ENCODE results near the gene ANKRD55. TPM values are rescaled to one million over a fixed set of nuclear protein-coding genes. Genes with fewer than 3 reads are reported as not detected.

ANKRD55 gene
- total RNA-seq, 1 experiment from 2014 or later: not detected

DNA sequence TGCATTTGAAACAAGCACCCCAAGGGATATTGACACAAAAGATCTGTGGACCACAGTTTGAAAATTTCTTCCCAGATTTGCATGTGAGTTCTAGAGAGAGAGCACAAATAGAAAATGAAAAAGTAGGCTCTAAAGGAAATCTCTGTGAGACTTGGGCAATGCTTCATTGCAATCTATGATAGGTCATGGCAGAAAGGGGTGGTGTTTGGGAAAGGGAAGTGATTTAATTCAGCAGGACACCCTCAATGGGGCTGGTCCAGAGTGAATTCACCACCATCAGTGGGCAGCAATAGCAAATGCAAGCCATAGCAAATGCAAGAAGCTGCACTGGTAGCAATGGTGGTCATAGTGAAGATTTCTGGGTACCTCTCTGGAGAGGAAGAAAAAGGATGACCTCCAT is 58.1 kb downstream of the ANKRD55 start:
- no peak overlapping the region for H3K4me3 Mint-ChIP-seq
- TF ChIP-seq SOX15 (CRISPR knock-in tag; IDR thresholded peaks at IDR 0.05) (no peak), NR1H2 (CRISPR knock-in tag; IDR thresholded peaks at IDR 0.05) (no peak), ZNF396 (CRISPR knock-in tag; IDR thresholded peaks at IDR 0.05; ENCODE audit: borderline replicate concordance) (no peak), NFE2L1 (CRISPR knock-in tag; IDR thresholded peaks at IDR 0.05) (no peak), ZNF423 (CRISPR knock-in tag; IDR thresholded peaks at IDR 0.05) (no peak), ESRRA (CRISPR knock-in tag; IDR thresholded peaks at IDR 0.05; ENCODE audit: borderline replicate concordance) (no peak), GABPB1 (CRISPR knock-in tag; IDR thresholded peaks at IDR 0.05) (no peak), NFYB (CRISPR knock-in tag; conservative IDR thresholded peaks at IDR 0.05; ENCODE audit: low read depth) (no peak), CBFB (CRISPR knock-in tag; IDR thresholded peaks at IDR 0.05; ENCODE audit: low read depth) (no peak), NFATC4 (CRISPR knock-in tag; IDR thresholded peaks at IDR 0.05) (no peak), JUN (CRISPR knock-in tag; IDR thresholded peaks at IDR 0.05) (no peak)
- TF ChIP-seq, protein P1, sequence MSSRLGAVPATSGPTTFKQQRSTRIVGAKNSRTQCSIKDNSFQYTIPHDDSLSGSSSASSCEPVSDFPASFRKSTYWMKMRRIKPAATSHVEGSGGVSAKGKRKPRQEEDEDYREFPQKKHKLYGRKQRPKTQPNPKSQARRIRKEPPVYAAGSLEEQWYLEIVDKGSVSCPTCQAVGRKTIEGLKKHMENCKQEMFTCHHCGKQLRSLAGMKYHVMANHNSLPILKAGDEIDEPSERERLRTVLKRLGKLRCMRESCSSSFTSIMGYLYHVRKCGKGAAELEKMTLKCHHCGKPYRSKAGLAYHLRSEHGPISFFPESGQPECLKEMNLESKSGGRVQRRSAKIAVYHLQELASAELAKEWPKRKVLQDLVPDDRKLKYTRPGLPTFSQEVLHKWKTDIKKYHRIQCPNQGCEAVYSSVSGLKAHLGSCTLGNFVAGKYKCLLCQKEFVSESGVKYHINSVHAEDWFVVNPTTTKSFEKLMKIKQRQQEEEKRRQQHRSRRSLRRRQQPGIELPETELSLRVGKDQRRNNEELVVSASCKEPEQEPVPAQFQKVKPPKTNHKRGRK (CRISPR knock-in tag; IDR thresholded peaks at IDR 0.05; ENCODE audit: borderline replicate concordance): no peak
- TF ChIP-seq, protein P2, sequence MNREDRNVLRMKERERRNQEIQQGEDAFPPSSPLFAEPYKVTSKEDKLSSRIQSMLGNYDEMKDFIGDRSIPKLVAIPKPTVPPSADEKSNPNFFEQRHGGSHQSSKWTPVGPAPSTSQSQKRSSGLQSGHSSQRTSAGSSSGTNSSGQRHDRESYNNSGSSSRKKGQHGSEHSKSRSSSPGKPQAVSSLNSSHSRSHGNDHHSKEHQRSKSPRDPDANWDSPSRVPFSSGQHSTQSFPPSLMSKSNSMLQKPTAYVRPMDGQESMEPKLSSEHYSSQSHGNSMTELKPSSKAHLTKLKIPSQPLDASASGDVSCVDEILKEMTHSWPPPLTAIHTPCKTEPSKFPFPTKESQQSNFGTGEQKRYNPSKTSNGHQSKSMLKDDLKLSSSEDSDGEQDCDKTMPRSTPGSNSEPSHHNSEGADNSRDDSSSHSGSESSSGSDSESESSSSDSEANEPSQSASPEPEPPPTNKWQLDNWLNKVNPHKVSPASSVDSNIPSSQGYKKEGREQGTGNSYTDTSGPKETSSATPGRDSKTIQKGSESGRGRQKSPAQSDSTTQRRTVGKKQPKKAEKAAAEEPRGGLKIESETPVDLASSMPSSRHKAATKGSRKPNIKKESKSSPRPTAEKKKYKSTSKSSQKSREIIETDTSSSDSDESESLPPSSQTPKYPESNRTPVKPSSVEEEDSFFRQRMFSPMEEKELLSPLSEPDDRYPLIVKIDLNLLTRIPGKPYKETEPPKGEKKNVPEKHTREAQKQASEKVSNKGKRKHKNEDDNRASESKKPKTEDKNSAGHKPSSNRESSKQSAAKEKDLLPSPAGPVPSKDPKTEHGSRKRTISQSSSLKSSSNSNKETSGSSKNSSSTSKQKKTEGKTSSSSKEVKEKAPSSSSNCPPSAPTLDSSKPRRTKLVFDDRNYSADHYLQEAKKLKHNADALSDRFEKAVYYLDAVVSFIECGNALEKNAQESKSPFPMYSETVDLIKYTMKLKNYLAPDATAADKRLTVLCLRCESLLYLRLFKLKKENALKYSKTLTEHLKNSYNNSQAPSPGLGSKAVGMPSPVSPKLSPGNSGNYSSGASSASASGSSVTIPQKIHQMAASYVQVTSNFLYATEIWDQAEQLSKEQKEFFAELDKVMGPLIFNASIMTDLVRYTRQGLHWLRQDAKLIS (CRISPR knock-in tag; IDR thresholded peaks at IDR 0.05; ENCODE audit: borderline replicate concordance): no peak
- TF ChIP-seq, protein P3, sequence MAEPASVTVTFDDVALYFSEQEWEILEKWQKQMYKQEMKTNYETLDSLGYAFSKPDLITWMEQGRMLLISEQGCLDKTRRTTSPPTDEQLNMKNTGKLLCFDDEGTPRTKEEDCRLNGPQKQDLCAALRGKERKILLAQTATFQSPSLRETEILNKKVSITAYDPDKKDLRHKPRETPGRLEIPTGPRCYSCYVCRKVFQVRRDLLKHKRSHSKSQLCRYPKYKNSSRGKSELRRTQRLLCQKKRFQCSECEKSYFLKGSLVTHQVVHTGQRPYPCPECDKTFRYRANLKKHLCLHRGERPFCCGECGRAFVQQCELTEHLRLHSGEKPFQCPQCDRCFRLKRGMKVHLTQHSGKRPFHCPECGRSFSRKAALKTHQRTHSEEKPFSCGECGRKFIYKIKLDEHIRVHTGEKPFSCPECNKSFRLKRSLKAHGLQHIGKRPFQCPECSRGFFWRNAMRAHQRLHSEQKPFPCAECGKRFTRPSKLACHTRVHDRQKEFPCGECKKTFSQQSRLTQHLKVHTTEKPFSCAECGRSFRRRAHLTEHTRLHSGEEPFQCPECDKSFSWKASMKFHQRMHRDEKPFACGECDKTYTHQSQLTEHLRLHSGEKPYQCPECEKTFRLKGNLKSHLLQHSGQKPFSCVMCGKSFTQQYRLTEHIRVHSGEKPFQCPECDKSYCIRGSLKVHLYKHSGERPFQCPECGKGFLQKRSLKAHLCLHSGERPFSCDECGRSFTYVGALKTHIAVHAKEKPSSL (CRISPR knock-in tag; conservative IDR thresholded peaks at IDR 0.05): no peak
- TF ChIP-seq, protein P4, sequence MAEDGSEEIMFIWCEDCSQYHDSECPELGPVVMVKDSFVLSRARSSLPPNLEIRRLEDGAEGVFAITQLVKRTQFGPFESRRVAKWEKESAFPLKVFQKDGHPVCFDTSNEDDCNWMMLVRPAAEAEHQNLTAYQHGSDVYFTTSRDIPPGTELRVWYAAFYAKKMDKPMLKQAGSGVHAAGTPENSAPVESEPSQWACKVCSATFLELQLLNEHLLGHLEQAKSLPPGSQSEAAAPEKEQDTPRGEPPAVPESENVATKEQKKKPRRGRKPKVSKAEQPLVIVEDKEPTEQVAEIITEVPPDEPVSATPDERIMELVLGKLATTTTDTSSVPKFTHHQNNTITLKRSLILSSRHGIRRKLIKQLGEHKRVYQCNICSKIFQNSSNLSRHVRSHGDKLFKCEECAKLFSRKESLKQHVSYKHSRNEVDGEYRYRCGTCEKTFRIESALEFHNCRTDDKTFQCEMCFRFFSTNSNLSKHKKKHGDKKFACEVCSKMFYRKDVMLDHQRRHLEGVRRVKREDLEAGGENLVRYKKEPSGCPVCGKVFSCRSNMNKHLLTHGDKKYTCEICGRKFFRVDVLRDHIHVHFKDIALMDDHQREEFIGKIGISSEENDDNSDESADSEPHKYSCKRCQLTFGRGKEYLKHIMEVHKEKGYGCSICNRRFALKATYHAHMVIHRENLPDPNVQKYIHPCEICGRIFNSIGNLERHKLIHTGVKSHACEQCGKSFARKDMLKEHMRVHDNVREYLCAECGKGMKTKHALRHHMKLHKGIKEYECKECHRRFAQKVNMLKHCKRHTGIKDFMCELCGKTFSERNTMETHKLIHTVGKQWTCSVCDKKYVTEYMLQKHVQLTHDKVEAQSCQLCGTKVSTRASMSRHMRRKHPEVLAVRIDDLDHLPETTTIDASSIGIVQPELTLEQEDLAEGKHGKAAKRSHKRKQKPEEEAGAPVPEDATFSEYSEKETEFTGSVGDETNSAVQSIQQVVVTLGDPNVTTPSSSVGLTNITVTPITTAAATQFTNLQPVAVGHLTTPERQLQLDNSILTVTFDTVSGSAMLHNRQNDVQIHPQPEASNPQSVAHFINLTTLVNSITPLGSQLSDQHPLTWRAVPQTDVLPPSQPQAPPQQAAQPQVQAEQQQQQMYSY (CRISPR knock-in tag; IDR thresholded peaks at IDR 0.05): no peak
- TF ChIP-seq, protein P5, sequence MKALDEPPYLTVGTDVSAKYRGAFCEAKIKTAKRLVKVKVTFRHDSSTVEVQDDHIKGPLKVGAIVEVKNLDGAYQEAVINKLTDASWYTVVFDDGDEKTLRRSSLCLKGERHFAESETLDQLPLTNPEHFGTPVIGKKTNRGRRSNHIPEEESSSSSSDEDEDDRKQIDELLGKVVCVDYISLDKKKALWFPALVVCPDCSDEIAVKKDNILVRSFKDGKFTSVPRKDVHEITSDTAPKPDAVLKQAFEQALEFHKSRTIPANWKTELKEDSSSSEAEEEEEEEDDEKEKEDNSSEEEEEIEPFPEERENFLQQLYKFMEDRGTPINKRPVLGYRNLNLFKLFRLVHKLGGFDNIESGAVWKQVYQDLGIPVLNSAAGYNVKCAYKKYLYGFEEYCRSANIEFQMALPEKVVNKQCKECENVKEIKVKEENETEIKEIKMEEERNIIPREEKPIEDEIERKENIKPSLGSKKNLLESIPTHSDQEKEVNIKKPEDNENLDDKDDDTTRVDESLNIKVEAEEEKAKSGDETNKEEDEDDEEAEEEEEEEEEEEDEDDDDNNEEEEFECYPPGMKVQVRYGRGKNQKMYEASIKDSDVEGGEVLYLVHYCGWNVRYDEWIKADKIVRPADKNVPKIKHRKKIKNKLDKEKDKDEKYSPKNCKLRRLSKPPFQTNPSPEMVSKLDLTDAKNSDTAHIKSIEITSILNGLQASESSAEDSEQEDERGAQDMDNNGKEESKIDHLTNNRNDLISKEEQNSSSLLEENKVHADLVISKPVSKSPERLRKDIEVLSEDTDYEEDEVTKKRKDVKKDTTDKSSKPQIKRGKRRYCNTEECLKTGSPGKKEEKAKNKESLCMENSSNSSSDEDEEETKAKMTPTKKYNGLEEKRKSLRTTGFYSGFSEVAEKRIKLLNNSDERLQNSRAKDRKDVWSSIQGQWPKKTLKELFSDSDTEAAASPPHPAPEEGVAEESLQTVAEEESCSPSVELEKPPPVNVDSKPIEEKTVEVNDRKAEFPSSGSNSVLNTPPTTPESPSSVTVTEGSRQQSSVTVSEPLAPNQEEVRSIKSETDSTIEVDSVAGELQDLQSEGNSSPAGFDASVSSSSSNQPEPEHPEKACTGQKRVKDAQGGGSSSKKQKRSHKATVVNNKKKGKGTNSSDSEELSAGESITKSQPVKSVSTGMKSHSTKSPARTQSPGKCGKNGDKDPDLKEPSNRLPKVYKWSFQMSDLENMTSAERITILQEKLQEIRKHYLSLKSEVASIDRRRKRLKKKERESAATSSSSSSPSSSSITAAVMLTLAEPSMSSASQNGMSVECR (CRISPR knock-in tag; IDR thresholded peaks at IDR 0.05; ENCODE audit: borderline replicate concordance): no peak
- H3K27ac Mint-ChIP-seq: no peak overlapping the region
- no peaks in the 10 kb centered on the region for H3K27me3 Mint-ChIP-seq (ENCODE audit: low read depth)
- H3K4me1 Mint-ChIP-seq: peaks cover 16% of the 10 kb centered on the region
- H3K36me3 Mint-ChIP-seq: no peaks in the 10 kb centered on the region
- DNase-seq (ENCODE audit: low spot score) (no peak), ATAC-seq (no peak)
- CTCF ChIA-PET: no interaction called here
- POLR2A ChIA-PET: no interaction called here
- peaks cover 6% of the 10 kb centered on the region; the same call in 1 of the 2 replicates for H3K9me3 Mint-ChIP-seq

Data from WTC11 (cell line).